Fibroblast of skin of abdomen (primary cell): ENCODE results near the gene MPND.

ENCODE experiments used
- DNase-seq: peaks from one replicate; pipeline ENCODE4 v3.0.0-alpha.2; 2013

The MPND gene

DNA sequence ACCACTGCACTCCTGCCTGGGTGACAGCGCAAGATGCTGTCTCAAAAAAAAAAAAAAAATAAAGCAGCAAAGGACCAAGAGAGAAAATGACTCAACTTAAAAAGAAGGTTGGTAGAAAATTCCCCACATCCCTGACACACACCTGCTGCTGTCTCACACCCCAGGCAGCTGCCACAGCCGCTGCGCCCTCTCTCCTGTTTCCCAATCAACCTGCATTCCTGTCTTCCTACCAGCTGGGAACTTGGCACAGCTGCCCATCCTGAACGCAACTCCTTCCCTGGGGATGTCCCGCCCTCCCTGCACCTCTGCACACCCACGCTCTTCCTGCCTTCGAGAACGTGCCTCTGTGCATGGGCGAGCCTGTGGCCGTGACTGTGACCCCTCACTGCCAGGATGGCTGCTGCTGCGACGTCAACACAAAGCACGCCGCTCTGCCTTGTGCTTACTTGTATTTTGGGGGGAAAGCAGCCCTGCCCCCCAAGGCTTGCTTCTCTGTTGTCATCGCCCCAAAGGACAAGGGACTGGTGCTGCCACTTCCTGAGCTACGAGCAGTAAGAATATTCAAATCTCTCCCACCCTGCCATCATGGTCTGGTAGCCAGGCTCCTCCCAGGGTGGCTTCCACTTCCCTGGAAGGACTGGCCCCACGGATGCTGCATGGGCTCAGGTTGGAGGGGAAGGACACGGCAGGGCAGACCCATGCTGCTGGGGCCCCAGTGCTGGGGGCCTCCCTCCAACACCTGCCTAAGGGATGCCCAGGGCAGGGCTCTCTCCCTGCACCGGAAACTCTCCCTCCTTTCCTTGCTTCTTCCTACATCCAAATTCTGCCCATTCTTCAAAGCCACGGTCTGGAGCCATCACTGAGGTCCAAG is 36.3 kb downstream of the MPND start:
- DNase-seq, result no peak

GRCh38 chr19:4380254-4380727 is 36.9 kb downstream of the MPND start:
- DNase-seq, result no peak

- DNase-seq, result no peak
Measured at GRCh38 chr19:4385291-4386040, 42.1 kb downstream of the MPND start.

DNA sequence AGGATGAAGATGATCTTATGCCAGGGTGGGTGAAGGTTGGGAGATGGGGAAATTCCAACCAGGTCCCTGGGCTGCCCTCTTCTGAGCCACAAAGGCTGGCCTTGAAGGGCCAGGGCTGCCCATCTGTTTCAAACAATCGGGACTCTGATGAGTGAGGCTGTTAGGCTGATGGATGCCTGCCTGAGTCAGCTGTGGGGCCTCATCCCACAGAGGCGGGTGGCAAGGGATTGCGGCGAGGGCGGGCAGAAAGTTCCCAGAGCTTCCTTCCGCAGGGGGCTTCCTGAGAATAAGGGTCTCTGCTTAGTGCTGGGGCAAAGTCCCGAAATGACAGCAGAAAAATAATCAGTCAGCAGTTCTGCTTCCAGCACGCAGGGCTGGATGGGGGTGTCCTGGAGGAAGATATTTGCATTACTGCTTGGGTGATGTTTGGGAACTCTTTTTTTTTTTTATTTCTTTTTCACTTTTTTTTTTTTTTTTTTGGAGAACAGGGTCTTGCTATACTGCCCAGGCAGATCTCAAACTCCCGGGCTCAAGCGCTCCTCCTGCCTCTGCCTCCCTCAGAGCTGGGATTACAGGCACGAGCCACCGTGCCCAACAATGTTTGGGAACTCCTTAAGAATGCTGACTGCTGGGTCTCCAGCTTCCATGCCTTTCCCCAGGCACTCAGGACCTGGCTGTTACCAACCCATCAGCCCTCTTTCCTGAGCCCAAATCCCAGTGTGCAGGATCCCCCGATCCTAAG is 42.9 kb downstream of the MPND start:
- no peak for DNase-seq

DNA sequence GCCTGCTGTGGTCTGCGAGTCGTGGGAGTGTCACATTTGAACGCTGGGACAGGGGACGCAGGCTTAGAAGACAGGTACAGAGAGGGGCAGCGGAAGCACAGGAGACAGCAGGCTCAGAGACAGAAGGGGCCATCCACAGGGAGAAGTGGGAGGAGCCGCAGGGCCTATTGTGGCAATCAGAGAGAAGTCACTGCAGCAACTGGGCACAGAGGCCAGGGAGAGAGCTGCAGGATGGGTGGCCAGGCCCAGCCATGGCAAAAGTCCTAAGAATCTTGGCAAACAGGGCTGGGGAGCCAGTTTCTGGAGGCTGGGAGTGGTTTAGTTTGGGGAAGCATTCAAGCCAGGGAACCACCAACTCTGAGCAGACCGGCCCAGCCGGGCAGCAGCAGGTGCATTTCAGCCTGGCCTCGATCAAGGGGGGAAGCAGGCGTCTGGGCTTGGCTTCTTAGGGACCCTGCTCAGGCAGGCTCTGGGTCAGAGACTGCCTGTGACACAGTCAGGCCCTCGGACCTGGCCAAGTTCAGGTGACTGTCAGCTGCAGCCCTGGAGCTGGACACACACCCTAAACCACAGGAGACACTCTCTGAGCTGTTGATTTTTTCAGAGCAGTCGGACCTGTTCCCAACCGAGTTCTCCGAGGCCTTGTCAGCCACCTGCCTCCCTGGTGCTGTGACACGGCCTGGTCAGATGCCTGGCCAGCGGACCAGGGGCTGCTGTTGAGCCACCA is 45.1 kb downstream of the MPND start:
- DNase-seq, result no peak

GRCh38 chr19:4389064-4389375 is 45.7 kb downstream of the MPND start:
- DNase-seq, result no peak

- no peak for DNase-seq
Measured at GRCh38 chr19:4389511-4390016, 46.2 kb downstream of the MPND start.

- DNase-seq, result no peak
Measured at GRCh38 chr19:4390017-4390566, 46.7 kb downstream of the MPND start.

GRCh38 chr19:4390567-4391305 is 47.4 kb downstream of the MPND start:
- DNase-seq, result no peak

DNA sequence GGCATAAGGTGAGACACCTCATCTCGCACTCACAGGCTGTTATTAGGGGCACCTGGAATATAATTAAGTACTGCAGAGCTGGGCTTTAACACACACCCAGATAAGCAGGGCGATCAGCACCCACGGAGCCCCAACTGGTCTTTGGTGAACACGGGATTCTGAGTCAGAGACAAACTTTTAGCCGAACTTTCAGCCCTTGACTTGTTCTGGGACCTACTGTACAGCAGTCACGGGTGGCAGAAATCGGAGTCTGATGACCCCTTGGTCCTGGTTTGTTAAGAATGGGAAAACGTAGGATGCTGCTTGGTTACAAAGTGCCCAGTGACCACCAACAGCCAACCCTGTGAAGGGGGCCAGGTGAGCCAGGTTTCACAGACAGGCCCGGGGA is 47.9 kb downstream of the MPND start:
- no peak for DNase-seq

DNA sequence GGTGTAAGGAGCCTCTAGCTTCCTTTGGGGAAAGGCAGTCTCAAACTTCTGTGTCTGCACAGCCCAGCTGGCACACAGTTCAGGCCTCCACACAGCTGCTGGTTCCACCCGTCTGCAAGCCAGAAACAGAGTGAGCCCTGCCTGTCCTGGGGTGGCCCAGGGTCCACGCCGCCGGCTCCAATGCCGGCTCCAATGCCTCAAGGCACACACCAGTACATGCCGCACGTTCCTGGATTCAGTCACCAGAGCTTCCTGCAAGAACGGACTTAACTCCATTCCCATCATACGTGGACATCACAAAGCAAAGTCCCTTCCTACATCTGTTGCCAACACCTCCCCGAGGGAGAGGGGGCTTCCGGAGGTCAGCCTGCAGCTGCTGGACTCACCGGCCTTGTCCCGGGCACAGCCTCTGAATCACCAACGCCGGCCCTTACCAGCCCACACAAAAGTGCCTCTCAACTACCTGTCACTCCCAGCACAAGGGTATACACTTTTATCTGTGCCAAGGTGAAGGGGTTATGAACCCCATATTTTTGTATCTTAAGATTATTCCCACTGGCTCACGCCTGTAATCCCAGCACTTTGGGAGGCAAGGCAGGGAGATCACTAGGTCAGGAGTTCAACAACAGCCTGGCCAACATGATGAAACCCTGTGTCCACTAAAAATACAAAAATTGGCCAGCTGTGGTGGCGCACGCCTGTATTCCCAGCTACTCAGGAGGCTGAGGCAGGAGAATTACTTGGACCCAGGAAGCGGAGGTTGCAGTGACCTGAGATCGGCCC is 48.5 kb downstream of the MPND start:
- no peak for DNase-seq

- peak; percentile 47 for DNase-seq
Measured at GRCh38 chr19:4393947-4394590, 50.7 kb downstream of the MPND start.

- DNase-seq, result no peak
Measured at GRCh38 chr19:4396949-4397783, 53.8 kb downstream of the MPND start.

- DNase-seq, result no peak
Measured at GRCh38 chr19:4399812-4400134, 56.4 kb downstream of the MPND start.

DNA sequence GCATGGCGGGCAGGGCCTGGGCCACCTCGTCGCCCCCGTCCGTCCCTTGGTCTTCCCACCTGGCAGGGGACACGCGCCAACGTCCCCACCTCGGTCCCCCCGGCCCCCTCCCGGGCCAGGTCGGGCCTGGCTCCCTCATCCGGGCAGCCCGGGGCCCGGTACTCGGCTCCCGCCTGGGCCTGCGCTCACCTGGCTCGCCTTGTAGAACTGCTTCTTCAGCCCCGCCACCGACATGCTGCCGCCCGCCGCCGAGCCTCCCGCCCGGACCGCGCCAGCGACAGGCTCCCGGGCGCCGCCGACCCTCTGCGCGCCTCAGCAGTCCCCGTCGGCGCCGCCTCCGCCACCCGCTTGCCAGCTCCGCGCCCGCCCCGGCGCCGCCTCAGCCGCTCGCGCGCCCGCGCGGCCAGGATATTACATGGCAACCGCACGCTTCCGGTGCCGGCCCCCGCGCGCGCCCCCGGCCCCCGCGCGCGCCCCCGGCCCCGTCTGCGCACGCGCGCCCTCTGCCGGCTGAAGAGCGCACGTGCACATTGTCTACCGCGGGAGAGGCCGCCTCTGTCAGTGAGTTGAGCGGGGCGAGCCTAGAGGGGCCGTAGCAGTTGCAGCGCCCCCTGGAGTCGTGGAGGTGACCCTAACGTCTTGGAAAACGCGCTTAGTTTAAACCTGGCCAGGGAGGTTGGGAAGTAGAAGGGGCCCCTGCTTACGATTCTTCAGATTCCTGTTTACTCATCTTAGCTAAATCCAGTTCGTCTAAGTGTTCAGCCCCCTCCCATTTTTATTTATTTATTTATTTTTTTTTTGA is 57.0 kb downstream of the MPND start, which contains the start of gene SH3GL1:
Gene SH3GL1 (minus strand): TSS at position 413 of the 802 bp plus-strand sequence. CDS start 179 bp downstream, at position 234.
- DNase-seq, result peak; percentile 88

DNA sequence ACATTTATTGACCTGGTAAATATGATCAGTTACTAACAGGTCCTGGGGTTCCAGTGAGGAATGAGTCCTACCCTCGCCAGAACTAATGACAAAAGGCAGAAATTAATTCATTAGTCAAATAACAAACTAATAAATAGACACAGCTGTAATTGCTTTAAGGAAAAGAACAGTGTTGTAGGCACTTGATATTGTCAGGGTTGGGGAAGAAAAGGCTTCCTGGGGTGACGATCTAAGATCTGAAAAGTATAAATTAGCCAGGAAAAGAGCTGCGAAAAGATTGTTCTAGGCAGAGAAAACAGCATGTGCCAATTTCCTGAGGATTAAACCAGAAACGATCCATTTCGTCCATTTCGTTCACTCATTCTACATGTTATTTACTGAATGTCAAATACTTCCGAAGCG is 58.4 kb downstream of the MPND start:
- DNase-seq, result no peak

DNA sequence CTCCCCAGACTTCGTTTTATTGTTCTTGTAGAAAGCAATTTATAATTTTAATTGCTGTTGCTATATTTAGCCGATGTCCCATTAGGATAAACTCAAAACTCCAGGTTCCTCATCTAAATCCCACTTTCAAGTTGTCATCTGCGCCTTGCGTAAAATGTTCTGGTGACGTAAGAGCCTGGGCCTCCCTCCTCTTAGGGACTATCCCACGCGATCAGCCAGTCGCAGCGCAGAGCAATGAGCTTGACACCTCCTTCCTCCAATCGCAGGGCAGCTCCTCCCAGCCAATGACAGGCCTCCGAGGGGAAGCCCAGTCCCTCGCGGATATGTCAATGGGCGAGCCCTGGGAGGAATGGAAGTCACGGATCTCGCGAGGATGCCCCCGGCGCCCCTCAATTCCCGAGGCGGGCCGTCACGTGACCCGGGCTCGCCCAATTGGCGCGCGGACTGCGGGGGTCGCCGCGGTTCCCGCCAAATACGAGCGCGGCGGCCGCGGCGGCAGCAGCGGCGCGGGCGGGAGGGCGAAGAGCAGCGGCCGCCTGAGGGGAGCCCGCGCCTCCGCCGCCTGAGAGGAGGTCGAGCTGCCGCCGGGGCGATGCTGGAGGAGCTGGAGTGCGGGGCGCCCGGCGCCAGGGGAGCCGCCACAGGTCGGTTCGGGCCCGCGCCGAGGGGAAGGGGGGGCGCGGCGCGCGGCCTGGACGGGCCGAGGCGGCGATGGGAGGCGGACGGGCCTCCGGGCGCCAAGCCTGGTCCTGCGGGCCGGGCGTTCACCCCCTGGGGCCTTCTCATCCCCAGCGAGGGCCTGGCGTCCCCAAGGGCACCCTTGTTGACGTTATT is 59.0 kb downstream of the MPND start, which contains the start of gene CHAF1A:
Gene CHAF1A (plus strand): TSS at position 470 of the 834 bp plus-strand sequence. CDS start 123 bp downstream, at position 593.
- peak; percentile 100 for DNase-seq
